HG02759 (cell line): Measurements from ENCODE around the gene PAIP2.
A peak's percentile ranks its signal among the peaks of the same experiment; 100 is the strongest.
"Not testable (repeated sequence)": the region's sequence is repeated elsewhere in the genome, so short reads cannot be mapped to it uniquely, and the experiment has no call there.

Source experiments
- ATAC-seq: cut with Tn5 transposase; IDR thresholded peaks from one replicate; pipeline ENCODE4 v1.9.1; 2021; ENCODE audit warnings: mild to moderate bottlenecking, moderate library complexity; ENCODE audit not compliant: unreplicated experiment

The PAIP2 gene

GRCh38 chr5:139341689-139342422 lies at the start of gene PAIP2:
Gene PAIP2 (plus strand): TSS chr5:139341854. CDS start chr5:139363785, 21,931 bp downstream.
- peak; percentile 95 for ATAC-seq

- no peak for ATAC-seq
These were observed 48.5 kb upstream of the PAIP2 start for GRCh38 chr5:139293202-139293506.

- ATAC-seq = peak; percentile 78
These were observed 47.9 kb upstream of the PAIP2 start, which contains the start of gene MATR3 for GRCh38 chr5:139293507-139294373. Gene MATR3 (plus strand): TSS chr5:139293740. CDS start chr5:139307416, 13,676 bp downstream.

DNA sequence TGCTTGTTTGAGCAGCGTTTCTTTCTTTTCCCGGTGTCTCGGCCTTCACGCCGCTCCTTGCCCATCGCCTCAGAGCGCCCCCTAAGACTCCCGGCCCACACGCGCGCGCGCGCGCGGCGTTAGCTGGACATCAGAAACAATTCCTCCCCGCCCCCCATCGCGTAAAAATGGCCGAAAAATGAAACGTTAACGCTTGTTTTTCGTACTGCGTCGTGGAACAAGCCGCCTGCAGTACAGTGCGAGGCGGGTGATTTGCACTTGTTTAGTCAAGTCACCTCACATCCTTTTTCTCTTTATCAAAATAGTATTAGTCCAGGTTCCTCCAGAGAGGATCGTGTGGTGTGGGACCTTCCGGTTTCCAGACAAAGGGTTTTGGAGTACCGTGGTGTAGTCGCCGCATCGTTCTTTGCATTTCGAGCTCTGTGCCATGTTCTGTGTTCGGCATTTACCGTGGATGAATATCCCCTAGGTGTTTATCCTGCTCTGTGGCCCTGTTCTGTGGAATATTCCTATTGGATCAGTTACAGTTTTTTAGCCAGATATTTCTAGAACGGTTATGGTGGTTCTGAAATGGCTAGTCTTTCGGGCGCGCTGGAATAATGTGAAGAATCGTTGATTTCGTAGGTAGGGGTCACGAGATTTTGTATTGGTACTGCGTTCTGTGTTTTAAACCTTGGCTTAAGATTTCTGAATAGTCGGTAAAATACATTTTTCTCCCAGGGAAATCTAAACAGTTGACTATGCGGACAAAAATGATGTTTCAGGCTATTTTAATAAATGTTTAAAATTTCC lies 47.1 kb upstream of the PAIP2 start:
- ATAC-seq = peak; percentile 47

DNA sequence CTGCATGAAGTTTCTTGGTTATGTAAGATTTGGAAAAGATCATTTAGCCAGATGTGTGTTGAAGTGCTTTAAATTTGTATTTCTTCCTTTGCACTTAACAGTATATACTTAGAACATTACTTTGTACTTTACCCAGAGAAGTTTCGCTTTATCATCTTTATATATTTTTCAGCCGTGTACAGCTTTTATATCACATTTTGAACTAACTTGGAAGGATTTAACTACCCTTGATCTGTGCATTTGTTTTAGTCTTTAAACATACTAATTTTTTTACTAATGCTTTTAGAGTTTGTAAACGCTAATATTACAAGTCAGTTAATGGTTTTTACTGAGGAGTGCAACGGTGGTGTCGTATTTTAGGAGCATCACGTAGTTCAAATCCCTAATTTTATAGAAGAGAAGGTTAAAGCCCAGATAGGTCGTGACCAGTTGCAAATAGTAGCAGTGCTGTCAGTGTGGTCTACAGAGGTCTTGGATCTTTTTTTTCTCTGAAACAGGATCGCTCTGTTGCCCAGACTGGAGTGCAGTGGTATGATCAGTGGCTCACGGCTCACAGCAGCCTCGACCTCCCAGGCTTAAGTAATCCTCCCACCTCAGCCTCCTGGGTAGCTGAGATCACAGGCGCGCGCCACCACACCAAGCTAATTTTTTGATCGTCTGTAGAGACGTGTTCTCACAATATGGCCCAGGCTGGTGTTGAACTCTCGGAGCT lies 46.2 kb upstream of the PAIP2 start:
- no peak for ATAC-seq

DNA sequence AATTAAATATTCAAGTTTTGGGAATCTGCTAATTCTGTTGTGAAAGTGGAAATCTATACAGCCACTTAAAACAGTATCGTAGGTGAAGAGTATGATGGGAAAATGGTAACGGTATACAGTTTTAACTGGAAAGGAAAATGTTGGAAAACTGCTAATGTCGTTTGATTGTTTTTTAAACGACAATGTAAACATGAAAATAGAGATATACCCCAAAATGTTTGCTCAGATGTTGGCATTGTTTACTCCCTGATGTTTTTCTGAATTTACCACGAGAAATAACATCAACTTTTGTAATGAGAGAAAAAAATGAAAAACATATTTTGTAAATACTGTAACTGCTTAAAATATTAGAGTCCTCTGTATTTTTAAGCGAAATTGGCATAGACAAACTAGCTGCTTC lies 45.5 kb upstream of the PAIP2 start:
- no peak for ATAC-seq

- no peak for ATAC-seq
These were observed 44.8 kb upstream of the PAIP2 start for GRCh38 chr5:139296862-139297326.

DNA sequence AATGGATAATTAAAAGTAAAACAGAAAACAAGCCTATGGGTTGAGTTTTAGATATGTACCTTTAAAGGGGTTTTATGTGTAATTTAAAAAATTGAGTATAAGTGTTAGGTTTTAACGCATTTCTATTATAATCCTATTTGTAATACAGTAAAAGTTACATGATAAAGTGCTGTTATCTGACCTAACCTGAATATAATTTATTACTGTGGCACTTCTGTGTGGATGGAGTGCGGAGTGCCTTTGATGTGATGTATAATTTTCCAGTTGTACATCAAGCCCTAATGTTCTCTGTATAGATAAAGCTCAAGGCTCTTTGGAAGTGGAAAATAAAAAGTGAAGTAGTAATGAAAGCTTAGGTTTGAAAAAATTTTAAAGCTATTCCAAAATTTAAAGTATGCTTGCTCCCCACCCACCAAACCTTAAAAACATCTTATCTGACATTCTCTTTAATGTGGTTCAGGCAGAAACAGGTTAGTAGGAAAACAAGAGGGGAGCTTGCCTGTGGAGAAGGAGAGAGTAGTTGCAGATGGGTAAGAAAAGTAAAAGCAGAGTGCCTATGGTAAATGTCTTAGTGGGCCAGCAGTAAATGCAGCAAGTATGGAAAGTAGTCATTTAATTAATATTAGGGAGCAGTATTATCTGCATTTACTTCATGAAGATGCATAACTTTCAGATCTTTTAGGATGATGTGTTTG lies 44.1 kb upstream of the PAIP2 start:
- ATAC-seq = no peak

GRCh38 chr5:139298242-139298641 lies 43.4 kb upstream of the PAIP2 start:
- ATAC-seq = no peak

- ATAC-seq = no peak
These were observed 42.2 kb upstream of the PAIP2 start for GRCh38 chr5:139299486-139299885.

DNA sequence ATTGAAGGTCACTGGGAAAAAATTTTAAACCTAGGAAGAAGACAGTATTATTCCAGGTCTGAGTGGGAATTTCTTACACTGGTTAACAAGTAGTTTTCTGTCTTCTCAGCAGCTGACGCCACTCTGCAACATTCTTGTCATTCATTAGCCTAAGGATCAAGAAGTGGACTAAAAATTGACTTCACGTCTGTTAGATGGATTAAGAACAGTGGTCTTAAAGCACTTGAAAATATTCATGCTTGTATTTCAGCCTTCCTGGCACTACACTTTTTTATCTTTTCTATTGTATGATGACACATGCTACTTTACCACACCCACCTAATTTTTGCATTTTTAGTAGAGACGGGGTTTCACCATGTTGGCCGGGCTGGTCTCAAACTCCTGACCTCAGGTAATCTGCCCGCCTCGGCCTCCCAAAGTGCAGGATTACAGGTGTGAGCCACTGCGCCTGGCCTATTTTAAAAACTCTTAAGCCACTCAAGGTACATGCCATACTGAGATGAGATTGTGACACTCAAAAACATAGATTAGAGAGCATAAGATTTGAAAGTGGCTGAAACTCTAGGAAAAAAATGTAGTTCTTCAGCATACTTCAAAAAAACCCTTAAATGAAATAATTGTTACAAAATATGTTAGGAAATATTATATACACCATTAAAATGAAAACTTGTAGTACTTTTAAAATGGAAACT lies 39.7 kb upstream of the PAIP2 start:
- ATAC-seq = no peak

DNA sequence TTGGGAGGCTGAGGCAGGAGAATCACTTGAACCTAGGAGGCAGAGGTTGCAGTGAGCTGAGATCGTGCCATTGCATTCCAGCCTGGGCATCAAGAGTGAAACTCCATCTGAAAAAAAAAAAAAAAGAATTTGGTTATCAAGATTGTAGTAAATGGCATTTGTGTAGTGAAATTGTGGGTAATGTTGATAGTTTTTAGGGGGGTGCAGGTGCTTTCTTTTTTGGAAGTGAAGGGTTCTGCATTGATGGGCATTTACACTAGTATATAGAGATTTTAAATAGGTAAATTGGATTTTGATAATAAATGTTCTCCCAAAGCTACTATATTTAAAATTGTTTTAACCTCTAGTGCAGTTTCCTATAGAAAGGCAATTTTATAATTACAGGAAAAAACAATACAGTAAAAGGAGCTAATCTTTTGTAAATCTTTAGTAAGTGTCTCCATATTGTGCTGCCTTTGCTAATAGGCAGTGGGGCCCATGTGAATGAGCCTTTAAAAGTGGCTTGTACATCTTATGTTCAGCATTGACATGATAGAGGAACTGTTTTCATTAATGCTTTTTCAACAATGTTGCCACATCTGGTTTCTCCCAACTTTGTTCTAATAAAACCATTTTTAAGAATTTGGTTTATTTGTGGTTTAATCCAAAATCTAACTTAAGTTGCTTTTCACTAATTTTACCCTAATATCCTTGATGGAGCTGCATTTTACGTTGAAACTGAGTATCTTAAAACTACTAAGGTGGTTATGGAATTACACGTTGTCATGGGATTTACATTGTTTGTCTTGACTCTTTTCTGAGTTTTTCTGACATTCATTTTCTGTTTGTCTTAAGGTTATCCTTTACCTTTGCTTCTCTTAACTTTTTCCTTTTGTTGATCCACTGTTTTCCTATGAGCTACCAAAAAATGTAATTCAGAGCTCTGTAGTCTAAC lies 37.0 kb upstream of the PAIP2 start:
- ATAC-seq = no peak

GRCh38 chr5:139306197-139306596 lies 35.5 kb upstream of the PAIP2 start:
- no peak for ATAC-seq

DNA sequence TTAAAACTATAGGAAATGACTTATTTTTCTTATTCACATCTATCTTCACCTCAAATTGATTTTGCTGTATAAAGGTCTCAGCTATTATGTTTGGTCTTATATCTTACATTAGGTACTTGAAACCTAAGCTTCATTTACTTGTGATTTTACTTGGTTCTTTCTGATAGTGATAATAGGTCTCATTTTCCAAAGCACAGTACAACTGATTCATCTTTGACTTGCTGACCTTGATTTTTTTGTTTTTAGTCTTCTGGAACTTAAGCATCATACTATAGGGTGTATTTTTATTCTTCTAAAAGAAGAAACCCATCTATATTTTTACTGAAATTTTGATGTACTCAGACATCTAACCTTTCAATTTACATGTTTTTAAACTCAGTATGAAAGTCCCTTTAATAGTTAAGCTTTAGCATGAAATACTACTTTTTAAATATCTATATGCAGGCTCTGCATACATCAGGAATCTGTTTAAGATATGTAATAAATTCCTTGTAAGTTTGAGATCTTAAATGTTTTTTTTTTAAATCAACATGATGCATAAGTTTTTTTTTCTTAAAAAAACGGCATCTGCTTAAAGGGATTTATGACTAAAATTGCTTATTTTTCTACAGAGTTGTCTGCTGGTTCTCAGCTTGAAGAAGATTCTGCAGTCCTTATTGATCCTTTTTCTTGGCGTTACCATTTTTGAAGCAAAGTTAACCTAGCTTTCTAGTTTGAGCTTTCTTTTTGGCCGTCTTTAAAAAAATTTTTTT lies 34.9 kb upstream of the PAIP2 start:
- ATAC-seq = no peak

DNA sequence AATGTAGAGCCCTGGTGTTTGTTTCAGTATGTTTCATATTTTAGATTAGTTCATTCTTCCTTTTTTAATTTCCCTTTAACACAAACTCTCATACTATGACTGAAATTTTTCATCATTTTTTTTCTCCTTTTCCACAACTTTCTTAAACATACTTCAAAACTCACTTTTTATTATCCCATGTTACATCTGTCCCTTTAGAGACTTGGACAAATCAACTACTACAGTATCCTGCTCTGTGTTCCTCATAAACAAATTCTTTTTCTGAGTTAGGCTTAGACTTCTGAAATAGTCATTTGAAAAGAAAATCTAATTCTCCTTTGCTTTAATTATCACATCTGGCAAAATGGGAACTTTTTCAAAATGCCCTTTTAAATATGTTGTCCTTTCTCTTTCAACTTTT lies 32.9 kb upstream of the PAIP2 start:
- ATAC-seq = no peak

GRCh38 chr5:139310715-139311186 lies 30.9 kb upstream of the PAIP2 start:
- not testable (repeated sequence) for ATAC-seq

- no peak for ATAC-seq
These were observed 29.6 kb upstream of the PAIP2 start for GRCh38 chr5:139312075-139312474.
